Left forelimb (tissue), 1 donor: ENCODE data around the gene FADS3.
A peak's percentile ranks its signal among the peaks of the same experiment; 100 is the strongest.
"Not testable (repeated sequence)": the region's sequence is repeated elsewhere in the genome, so short reads cannot be mapped to it uniquely, and the experiment has no call there.

ENCODE experiments used
- DNase-seq: peaks from one replicate; pipeline ENCODE4 v3.0.0-alpha.2; 2018; ENCODE audit warnings: low spot score

FADS3 gene

DNA sequence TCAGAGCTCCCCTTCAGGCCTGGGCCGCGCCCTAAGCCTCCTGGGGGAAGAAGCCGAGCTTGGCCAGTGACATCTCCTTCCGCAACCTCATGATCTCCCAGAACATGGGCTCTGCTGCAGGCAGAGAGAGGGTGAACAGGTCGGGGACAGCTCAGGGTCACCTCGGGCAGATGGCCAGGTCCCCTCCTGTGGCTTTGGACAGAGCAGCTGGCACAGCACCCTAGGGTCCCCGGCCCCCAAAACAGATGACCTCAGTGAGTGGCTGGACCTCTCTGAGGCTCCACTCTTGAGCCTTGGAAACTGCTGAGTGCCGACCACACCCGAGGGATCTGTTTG, 6.9 kb upstream of the FADS3 start:
- DNase-seq: no peak

DNA sequence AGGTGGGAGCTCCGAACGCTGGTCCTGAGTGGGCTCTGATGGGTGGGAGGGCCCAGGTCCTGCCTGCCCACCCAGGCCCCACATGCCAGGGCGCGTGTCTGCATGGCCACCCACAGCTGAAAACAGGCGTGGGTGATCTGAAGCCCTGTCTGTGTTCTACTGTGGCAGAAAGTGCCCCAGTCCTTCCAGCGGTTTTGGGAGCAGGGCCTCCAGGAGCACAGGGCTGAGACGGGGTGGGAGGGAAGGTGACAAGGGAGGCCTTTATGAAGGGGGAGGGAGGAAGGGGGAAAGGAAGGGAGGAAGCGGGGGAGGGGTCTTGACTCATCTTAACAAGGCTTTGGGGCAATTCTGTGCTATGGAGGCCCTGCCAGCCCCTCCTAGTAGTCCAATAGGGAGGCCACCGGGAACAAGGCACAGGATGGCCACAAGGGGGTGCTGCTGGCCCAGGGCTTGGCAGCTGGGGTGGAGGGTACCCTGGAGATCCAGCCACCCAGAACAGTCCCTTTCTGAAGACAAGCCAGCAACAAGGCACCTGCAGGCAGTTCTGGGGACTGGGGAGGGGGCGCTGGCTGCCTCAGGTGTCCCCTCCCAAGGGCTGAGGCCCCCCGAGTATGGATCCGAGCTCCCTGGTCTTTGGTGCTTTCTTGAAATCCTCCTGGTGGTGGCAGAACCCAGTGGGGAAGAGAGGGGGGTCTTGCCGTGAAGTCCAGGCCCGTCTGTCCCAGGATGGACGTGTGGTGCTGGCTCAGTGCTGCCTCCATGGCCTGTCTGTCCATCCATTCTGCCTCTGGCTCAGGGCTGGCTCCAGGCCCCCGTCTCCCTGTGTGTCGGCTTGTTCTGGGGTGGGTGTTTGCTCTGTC, 6.3 kb upstream of the FADS3 start:
- DNase-seq: peak; percentile 86

GRCh38 chr11:61896665-61897386, 5.5 kb upstream of the FADS3 start:
- no peak for DNase-seq

GRCh38 chr11:61895718-61896059, 4.3 kb upstream of the FADS3 start:
- DNase-seq: no peak

GRCh38 chr11:61895046-61895717, 3.8 kb upstream of the FADS3 start:
- no peak for DNase-seq

DNA sequence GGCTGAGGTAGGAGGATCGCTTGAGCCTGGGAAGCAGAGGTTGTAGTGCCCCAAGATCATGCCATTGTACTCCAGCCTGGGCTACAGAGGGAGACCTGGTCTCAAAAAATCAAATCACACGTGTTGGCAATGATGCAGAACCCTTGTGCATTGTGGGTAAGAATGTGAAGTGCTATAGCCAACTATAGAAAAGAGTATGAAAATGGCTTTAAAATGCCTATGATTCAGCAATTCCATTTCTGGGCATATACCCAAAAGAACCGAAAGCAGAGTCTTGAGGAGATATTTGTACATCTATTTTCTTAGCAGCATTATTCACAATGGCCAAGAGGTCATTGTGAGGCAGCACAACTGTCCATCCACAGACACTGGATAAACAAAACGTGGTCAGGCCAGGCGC, 2.6 kb upstream of the FADS3 start:
- no peak for DNase-seq

GRCh38 chr11:61892085-61892370, 683 bp upstream of the FADS3 start:
- no peak for DNase-seq

DNA sequence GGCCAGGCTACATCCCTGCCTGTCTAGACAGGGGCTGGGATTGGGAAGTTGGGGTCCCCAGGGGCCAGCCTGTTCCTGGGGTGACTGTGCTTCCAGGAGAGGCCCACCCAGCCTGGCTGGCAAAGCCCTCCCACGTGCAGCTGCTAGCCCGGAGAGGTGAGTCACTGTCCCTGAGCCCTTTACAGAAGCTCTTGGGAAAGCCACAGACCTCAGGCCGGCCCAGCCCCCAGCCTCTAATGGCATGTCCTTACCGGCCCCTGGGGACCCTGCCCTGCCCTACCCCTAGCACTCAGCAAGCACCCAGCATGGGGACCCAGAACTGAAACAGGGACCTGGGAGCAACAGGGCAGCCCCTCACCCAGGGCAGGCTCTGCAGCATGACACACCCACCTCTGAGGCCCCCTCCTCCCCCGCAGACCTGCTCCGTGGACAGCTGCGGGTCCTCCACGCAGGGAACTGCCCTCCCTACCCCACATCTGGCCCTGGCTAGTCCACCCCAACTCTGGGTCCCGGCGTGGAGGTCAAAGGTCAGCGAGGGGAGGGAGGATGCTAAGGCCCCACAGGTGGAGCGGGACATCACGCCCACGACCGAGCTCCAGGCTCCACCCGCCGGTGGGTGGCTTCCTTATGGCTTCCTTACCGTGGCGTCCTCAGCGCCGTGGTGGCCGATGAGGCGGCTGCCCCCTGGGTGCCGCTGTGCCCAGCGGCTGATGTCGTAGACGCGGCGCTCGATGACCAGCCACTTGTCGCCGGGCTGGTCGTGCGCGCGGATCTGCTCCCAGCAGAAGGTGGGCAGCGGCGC, 615 bp downstream of the FADS3 start:
- DNase-seq: no peak

DNA sequence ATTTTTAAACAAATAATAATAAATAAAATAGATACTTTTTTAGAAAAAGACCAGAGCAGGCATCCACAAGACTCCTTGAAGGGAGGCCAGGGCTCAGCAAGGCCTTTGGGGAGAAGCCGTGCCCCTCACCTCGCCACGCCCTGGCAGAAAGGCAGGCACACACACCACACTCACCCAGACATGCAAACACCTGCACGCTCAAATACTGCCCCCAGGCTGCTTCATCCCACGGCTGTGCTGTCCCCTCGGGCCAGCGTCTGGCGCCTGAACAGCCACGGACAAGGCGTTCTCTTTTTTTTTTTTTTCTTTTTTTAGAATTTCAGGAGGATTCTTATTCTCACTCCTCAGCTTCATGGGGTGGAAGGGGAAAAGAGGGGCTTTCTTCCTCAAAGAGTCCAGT, 1.5 kb downstream of the FADS3 start:
- DNase-seq: no peak

DNA sequence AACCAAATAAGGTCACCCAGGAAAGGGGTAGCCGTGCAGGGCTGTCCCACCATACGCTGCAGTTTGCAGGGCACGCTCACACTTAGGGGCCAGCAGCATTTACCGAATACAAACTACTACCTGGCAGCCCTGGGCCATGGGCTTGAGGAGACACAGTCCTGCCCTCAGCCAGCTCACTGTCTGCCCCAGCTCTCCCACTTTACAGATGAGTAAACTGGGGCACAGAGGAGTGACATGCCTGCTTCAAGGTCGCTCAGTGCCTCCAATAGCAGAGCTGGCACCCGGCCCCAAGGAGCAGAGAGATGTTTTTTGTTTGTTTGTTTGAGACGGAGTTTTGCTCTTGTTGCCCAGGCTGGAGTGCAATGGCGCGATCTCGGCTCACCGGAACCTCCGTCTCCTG, 2.8 kb downstream of the FADS3 start:
- DNase-seq: no peak

DNA sequence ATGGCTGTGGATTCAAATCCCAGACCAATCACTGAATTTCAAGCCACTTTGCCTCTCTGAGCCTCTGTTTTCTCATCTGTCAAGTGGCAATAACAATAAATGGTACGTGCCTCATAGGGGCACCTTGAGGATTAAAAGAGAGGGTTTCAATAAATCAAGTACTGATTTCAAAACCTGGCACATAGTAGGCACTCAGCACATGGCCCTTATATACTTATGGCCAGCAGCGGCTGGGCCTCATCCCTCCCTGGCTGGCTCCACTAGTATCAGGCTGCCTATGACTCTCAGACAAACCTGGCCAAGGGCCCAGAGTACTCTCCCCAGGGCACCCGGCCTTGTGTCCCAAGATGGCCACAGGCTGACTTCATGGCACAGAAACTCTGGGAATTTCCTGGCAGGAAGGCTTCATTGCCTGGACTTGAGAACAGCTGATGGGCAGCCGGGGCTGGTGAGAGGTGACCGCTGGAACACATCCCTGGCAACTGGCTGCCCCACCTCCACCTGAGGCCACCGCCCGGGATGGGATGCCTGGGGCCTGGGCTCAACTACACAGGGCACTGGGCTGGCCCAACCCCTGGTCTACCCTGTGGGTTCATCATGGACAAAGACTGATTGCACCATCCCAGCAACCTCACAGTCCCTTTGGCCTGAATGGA, 3.4 kb downstream of the FADS3 start:
- no peak for DNase-seq

GRCh38 chr11:61886643-61887042, 4.7 kb downstream of the FADS3 start:
- no peak for DNase-seq

DNA sequence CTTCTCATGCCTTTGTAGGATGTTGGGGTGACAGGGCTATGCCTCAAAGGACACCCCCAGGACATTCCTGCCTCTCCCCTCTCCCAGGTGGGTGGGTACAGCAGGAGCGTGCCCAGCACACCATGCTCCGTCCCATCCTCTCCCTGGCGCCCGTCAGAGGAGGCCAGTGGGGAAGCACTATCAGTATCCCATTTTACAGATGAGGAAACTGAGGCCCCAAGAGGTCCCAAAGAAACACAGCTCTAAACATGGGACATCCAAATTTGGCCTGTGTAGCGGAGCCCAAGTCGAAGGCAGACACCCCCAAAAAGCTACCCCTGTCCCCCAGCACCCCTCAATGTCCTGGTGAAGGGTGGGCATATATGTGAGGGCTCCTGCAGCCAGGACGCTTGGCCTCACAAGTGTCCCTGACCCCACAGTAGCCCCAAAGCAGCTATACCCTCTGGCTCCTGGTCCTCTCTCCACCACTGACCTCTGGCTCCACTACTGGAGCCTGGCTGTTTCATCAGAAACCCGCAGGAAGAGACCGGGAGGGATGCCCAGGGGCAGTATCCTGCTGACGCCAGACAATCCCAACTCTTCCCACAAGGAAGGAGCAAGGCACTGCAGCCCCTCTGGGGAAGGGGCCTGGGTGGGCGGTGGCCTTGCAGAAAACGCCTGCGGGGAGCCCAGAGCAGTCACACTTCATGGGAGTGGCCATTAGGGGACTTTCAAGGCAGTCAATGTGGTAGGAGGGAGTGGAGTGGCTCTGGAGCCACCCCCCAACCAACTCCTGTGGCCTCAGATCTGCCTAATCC, 5.4 kb downstream of the FADS3 start:
- DNase-seq: no peak

- DNase-seq: no peak
Measured at GRCh38 chr11:61885166-61885778, 6.1 kb downstream of the FADS3 start.

GRCh38 chr11:61883947-61884346, 7.4 kb downstream of the FADS3 start:
- no peak for DNase-seq

DNA sequence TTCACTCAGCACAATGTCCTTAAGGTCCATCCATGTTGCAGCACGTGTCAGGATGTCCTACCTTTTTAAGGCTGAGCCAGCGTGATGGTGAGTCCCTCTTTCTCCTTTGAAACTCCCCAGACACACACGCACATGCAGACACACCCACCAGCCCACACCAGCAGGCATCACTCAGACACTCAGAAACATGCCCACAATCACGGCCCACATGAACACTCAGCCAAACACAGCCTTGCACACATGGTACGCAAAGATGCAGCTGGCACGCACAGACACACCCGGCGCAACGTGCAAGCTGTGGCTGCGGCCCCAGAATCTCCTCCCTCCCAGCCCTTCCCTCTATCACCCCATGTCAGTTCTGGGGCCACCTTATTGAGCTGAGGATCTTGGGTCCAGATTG, 8.0 kb downstream of the FADS3 start:
- DNase-seq: no peak

DNA sequence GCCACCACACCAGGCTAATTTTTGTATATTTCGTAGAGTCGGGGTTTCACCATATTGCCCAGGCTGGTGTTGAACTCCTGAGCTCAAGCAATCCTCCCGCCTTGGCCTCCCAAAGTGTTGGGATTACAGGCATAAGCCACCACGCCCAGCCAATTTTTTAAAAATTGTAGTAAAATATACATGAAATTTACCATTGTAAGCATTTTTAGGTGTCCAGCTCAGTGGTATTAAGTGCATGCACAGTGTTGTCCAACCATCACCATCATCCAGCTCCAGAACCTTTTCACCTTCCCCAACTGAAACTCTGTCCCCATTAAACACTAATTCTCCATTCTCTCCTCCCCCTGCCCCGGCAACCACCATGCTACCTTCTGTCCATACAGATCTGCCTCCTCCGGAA, 8.5 kb downstream of the FADS3 start:
- DNase-seq: no peak

GRCh38 chr11:61882267-61882666, 9.1 kb downstream of the FADS3 start:
- DNase-seq: not testable (repeated sequence)

GRCh38 chr11:61881397-61881796, 9.9 kb downstream of the FADS3 start:
- DNase-seq: no peak

- DNase-seq: no peak
Measured at GRCh38 chr11:61880454-61880853, 10.9 kb downstream of the FADS3 start.

DNA sequence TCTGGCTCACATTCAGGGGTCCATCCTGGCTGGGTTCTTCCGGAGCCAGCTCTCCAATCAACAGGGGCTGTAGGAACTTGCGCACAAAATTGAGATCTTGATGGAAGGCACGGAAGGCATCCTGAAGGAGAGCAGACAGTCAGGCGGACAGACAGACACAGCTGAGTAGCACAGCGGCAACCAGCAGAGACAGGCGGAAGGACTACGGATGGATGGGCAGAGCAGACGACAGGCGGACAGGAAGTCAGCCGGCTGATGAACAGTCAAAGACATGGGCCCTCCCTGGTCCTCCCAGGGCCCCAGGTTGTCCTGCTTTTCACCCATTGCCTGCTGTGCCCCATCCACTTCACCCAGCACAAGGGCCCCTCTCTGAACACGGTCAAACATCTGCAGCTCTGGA, 11.3 kb downstream of the FADS3 start:
- DNase-seq: no peak
